Ovary (tissue), 3 donors: ENCODE data around the gene NOD1.

Source experiments
- EP300 ChIP-seq: sonication (generic); formaldehyde crosslinking; IDR thresholded peaks from one replicate; pipeline ENCODE4 v1.6.1; 2017; ENCODE audit warnings: antibody characterized with exemption
- POLR2A ChIP-seq: fragments of 450-650 bp; IDR thresholded peaks from one replicate; pipeline ENCODE4 v1.6.1; 2017; ENCODE audit warnings: antibody characterized with exemption, mild to moderate bottlenecking, moderate library complexity
- TF ChIP-seq, protein P1 (sequence below), 3 donors: fragments of 450-650 bp in 2 of 3; fragments of 200-600 bp in 1 of 3; IDR thresholded peaks; one replicate each; pipeline versions ENCODE4 v1.5.1 to v1.8.0; 2016 to 2022; ENCODE audit warnings: antibody characterized with exemption in 3 of 3, mild to moderate bottlenecking in 1 of 3
- donor health status: DM: no; HTN: no; CAD: no.

DNA sequence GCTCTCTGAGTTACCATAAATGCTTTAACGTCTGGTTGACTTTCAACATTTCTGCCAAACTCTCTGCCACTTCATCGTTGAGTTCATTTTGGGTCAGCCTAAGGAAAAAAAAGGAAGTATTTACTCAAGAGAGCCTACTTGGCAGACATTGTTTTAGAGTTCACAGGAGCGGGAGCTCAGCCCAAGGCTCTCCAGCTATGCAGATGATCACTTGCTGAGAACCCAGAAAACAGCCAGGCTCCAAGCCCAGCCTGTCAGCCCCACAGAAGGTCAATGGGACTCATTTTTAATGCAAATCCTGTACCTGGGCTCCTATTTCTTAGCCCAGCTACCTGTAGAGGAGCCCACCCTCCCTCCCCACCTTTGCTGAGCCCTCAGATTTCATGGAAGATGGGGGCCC is 45.5 kb downstream of the NOD1 start:
- TF ChIP-seq POLR2A (no peak), EP300 (no peak)
- TF ChIP-seq, protein P1, sequence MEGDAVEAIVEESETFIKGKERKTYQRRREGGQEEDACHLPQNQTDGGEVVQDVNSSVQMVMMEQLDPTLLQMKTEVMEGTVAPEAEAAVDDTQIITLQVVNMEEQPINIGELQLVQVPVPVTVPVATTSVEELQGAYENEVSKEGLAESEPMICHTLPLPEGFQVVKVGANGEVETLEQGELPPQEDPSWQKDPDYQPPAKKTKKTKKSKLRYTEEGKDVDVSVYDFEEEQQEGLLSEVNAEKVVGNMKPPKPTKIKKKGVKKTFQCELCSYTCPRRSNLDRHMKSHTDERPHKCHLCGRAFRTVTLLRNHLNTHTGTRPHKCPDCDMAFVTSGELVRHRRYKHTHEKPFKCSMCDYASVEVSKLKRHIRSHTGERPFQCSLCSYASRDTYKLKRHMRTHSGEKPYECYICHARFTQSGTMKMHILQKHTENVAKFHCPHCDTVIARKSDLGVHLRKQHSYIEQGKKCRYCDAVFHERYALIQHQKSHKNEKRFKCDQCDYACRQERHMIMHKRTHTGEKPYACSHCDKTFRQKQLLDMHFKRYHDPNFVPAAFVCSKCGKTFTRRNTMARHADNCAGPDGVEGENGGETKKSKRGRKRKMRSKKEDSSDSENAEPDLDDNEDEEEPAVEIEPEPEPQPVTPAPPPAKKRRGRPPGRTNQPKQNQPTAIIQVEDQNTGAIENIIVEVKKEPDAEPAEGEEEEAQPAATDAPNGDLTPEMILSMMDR (IDR thresholded peaks at IDR 0.05) = no peak
